B cell (primary cell): Measurements from ENCODE around the gene ERP44.

Experiments
- CTCF ChIP-seq: fragments of 200-600 bp; IDR thresholded peaks from one replicate; pipeline ENCODE4 v1.8.0; 2022; ENCODE audit warnings: antibody characterized with exemption, mild to moderate bottlenecking
- EZH2 ChIP-seq: IDR thresholded peaks from 2 replicates; pipeline ENCODE4 v1.6.1; 2012; ENCODE audit warnings: borderline replicate concordance, low read depth, mild to moderate bottlenecking, moderate library complexity, low read length; ENCODE audit not compliant: insufficient read depth, poor library complexity, severe bottlenecking

DNA sequence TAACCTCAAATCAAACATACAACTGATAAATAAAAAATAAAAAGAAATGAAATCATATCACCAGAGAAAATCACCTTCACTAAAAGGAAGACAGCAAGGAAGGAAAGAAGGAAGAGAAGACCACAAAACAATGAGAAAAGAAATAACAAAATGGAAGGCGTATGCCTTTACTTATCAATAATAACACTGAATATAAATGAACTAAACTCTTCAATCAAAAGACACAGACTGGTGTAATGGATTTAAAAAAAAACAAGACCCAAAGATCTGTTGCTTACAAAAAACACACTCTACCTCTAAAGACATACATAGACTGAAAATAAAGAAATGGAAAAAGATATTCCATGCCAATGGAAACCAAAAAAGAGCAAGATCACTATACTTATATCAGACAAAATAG is 60.3 kb downstream of the ERP44 start:
- TF ChIP-seq CTCF = no peak
- TF ChIP-seq EZH2 = no peak
